Fibroblast of villous mesenchyme (primary cell): ENCODE results near the gene DEDD. TPM values are rescaled to one million over a fixed set of nuclear protein-coding genes. Genes with fewer than 3 reads are reported as not detected.

ENCODE experiments used
- DNase-seq: peaks from one replicate; pipeline ENCODE4 v3.0.0-alpha.2; 2010; ENCODE audit warnings: low read depth
- H3K4me3 ChIP-seq: 2 replicates; pipeline ENCODE4 v1.5.1; 2011; ENCODE audit warnings: low read depth, mild to moderate bottlenecking, low read length
- CTCF ChIP-seq: IDR thresholded peaks from 2 replicates; pipeline ENCODE4 v1.5.1; 2012; ENCODE audit warnings: low read depth, mild to moderate bottlenecking, low read length; ENCODE audit not compliant: insufficient read depth
- total RNA-seq: library from RNA; depleted of rRNA; stranded (reverse); fragments of >200 nt; gene quantifications from 2 replicates; pipeline ENCODE4 v1.2.3, GENCODE V29; 2012

Gene DEDD
- total RNA-seq, 1 donor = 27.6 TPM

GRCh38 chr1:161106431-161106830 lies 26.0 kb downstream of the DEDD start:
- TF ChIP-seq CTCF = no peak
- DNase-seq = no peak
- H3K4me3 ChIP-seq = no peak overlapping the region

GRCh38 chr1:161100556-161100955 lies 31.9 kb downstream of the DEDD start:
- H3K4me3 ChIP-seq = no peak overlapping the region
- DNase-seq = no peak
- no peak for TF ChIP-seq CTCF

GRCh38 chr1:161099090-161099802 lies 33.2 kb downstream of the DEDD start:
- DNase-seq = no peak
- no peak for TF ChIP-seq CTCF
- H3K4me3 ChIP-seq = no peak overlapping the region

- DNase-seq = peak; percentile 79
- peak; percentile 5 for TF ChIP-seq CTCF
- H3K4me3 ChIP-seq = peak within 1 kb of the TSS; percentile 70
Observed at GRCh38 chr1:161098210-161099068, 34.0 kb downstream of the DEDD start, which contains the start of gene KLHDC9. KLHDC9 (plus strand) TSS chr1:161098361; CDS start chr1:161098536, 175 bp downstream.

- TF ChIP-seq CTCF = no peak
- no peak overlapping the region for H3K4me3 ChIP-seq
- peak; percentile 87 for DNase-seq
Observed at GRCh38 chr1:161096530-161096929, 35.9 kb downstream of the DEDD start.

- H3K4me3 ChIP-seq = no peak overlapping the region
- no peak for DNase-seq
- no peak for TF ChIP-seq CTCF
Observed at GRCh38 chr1:161096015-161096414, 36.5 kb downstream of the DEDD start.
